GM20431 (cell line): Measurements from ENCODE around the gene INO80E.
"Not testable (repeated sequence)": the region's sequence is repeated elsewhere in the genome, so short reads cannot be mapped to it uniquely, and the experiment has no call there.

Experiments used
- in situ Hi-C: fragments of 300-500 bp; cut with MseI, MboI; formaldehyde crosslinking; loops from one replicate; pipeline ENCODE4 v1.15.0; 2020; ENCODE audit warnings: low sequenced_read_pairs; ENCODE audit not compliant: unreplicated experiment

The INO80E gene

GRCh38 chr16:29995911-29996765, at the start of gene INO80E:
INO80E (plus strand) TSS chr16:29996241; CDS start chr16:29996311, 70 bp downstream.
- in situ Hi-C loops = no loop called here

DNA sequence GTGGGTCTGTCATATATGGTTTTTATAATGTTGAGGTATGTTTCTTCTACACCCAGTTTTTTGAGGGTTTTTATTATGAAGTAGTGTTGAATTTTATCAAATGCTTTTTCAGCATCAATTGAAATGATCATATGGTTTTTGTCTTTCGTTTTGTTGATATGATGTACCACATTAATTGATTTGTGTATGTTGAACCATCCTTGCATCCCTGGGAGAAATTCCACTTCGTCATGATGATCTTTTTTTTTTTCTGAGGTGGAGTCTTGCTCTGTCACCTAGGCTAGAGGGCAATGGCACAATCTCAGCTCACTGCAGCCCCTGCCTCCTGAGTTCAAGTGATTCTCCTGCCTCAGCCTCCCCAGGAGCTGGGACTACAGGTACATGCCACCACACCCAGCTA, 48.1 kb upstream of the INO80E start:
- in situ Hi-C loops = no loop called here

DNA sequence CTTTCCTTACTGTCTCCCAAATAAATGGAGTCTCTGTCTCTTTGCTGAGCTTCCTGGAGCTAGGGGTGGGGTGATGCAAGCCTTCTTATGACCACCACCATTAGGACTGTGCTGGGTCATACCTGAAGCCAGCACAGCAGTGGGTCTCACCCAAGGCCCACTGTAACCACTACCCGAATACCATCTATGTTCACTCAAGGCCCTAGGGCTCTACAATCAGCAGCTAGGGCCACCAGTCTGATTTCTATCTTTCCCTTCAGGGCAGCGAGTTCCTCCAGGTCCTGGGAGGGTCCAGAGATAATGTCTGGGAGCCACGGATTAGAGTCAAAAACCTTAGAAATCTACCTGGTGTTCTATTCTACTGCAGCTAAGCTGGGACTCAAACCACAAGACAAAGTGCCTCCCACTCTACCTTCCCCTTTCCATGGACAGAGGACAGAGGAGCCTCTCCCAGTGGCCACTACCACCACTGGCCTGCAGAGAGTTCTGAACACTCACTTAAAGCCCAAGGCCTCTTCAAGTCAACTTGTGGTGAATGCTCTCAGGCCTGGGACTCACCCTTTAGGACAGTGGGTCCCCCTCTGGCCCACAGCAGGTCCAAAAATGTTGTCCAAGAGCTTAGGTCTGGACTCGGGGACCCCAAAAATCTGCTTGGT, 45.1 kb upstream of the INO80E start:
- in situ Hi-C loops = no loop called here

GRCh38 chr16:29951625-29952365, 44.2 kb upstream of the INO80E start:
- in situ Hi-C loops = no loop called here

GRCh38 chr16:29958756-29959155, 37.3 kb upstream of the INO80E start:
- in situ Hi-C loops = no loop called here

- in situ Hi-C loops = no loop called here
Observed at GRCh38 chr16:29959293-29959692, 36.7 kb upstream of the INO80E start.

- in situ Hi-C loops = not testable (repeated sequence)
Observed at GRCh38 chr16:29959821-29960220, 36.2 kb upstream of the INO80E start.

DNA sequence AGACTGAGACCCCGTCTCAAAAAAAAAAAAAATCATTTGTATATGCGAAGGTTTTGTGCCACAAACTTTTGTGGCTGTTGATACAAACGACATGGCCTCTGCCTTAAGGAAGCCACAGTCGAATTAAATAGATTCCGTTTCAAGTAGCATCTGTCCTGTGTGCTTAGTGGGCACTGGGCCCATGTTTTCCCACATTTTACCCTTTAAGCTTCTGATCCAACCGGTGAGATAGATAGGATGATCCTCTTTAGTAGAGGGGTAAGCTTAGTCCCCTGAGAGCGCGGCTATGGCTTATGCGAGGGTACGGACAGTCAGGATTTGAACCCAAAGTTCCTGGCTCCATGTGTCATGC, 34.9 kb upstream of the INO80E start:
- in situ Hi-C loops = no loop called here

- in situ Hi-C loops = no loop called here
Observed at GRCh38 chr16:29961479-29962343, 34.3 kb upstream of the INO80E start, which contains the start of gene TMEM219. TMEM219 (plus strand) TSS chr16:29962079; CDS start chr16:29963144, 1,065 bp downstream.

GRCh38 chr16:29962344-29962994, 33.6 kb upstream of the INO80E start:
- in situ Hi-C loops = no loop called here

DNA sequence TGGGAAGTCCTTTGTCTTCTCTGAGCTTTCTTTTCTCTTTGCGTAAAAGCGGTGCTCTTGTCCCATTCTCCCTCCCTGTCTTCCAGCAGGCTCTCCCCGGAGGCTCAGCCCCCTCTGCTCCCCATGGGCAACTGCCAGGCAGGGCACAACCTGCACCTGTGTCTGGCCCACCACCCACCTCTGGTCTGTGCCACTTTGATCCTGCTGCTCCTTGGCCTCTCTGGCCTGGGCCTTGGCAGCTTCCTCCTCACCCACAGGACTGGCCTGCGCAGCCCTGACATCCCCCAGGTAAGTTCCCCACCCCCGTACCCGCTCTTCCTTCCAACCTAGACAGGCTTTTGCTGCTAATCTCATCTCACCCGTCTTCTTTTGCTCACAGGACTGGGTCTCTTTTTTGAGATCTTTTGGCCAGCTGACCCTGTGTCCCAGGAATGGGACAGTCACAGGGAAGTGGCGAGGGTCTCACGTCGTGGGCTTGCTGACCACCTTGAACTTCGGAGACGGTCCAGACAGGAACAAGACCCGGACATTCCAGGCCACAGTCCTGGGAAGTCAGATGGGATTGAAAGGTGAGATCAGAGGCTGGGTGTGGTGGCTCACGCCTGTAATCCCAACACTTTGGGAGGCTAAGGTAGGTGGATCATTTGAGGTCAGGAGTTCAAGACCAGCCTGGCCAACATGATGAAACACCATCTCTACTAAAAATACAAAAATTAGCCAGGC, 32.9 kb upstream of the INO80E start:
- in situ Hi-C loops = no loop called here

- in situ Hi-C loops = no loop called here
Observed at GRCh38 chr16:29968205-29968604, 27.8 kb upstream of the INO80E start.

DNA sequence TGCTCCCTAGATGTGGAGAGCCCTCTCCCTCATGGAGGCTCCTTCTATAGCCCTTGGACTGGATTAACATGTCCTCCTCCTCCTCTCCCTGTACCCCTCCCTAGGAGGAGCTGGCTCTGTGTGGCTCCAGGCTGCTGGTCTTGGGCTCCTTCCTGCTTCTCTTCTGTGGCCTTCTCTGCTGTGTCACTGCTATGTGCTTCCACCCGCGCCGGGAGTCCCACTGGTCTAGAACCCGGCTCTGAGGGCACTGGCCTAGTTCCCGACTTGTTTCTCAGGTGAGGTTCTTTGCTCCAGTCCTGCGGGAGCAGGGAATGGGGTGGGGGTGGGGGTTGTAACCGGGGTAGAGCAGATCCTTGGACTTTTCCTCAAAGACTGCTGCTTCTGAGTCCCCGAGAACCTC, 24.7 kb upstream of the INO80E start:
- in situ Hi-C loops = no loop called here

GRCh38 chr16:29972500-29972899, 23.5 kb upstream of the INO80E start:
- in situ Hi-C loops = no loop called here

DNA sequence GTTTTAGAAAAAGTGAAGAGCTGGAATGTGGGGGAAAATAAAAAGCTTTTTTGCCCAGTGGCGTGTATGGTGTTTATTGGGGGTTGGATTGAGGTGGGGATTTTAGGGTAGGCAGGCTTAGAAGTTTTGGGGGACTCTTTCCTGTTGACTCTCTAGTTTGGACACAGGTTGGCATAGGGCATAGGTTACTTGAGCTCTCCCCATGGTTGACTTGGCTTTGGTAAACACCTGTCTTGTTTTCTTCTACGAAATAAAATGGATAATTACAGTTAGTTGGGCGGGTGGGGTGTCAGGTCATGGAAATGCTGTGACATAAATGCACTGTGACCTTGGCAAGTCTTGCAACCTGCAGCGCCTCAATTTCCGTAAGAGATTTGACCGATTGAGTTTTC, 23.1 kb upstream of the INO80E start:
- in situ Hi-C loops = no loop called here

- in situ Hi-C loops = no loop called here
Observed at GRCh38 chr16:29973384-29974246, 22.4 kb upstream of the INO80E start, which contains the start of gene TAOK2. TAOK2 (plus strand) TSS chr16:29973868; CDS start chr16:29977773, 3,905 bp downstream.

DNA sequence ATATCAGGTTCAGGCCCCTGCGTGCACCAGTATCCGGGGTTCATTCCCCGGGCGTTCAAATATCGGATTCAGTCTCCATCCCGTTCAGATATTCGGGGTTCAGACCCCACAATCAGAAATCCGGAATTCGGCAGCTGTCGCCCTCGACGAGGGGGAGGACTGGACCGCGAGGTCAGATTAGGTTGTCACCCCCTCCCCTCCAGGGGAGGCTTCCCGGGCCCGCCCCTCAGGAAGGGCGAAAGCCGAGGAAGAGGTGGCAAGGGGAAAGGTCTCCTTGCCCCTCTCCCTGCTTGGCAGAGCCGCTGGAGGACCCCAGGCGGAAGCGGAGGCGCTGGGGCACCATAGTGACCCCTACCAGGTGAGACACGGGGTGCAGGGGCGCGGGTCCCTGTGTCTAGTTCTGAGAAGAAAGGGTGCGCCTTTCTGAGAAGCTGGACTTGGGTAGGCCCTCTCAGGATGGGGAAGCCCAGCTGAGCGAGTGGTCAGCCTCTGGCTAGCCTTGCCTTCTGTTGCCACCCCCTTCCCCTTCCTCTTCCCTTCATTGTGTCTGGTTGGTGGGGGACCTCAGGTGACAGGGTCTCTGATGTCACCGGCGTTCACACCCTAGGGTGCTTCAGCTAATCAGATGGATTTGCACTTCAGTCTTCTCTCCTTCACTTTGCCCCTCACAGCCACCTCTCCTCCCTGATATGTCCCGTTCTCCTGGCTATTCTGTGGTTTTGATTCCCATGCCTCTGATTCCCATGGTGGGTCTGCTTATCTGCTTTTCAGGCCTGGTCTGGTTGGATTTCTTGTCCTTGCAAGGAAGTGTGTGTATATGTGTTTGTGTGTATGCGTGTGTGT, 21.5 kb upstream of the INO80E start:
- in situ Hi-C loops = no loop called here
